Aorta (tissue), 5 donors: ENCODE data around the gene NADK2. TPM values are rescaled to one million over a fixed set of nuclear protein-coding genes. Genes with fewer than 3 reads are reported as not detected.

Source experiments
- ATAC-seq: fragments of 200-7000 bp; cut with Tn5 transposase; one replicate; pipeline ENCODE4 v1.9.1; 2022; ENCODE audit warnings: moderate library complexity; ENCODE audit not compliant: low FRiP score
- DNase-seq, 2 donors: peaks; one replicate each; pipeline ENCODE4 v3.0.0-alpha.2; 2020
- H3K27ac ChIP-seq, 2 donors: one replicate each; pipeline ENCODE4 v1.5.1; 2013; ENCODE audit warnings: low read length in 2 of 2, mild to moderate bottlenecking in 2 of 2, moderate library complexity in 2 of 2, control low read depth in 1 of 2, inconsistent platforms in 1 of 2, low read depth in 1 of 2
- H3K27me3 ChIP-seq, 2 donors: one replicate each; pipeline ENCODE4 v1.6.1; 2013; ENCODE audit warnings: control low read depth in 1 of 2, low read length in 1 of 2, mild to moderate bottlenecking in 1 of 2, moderate library complexity in 1 of 2; ENCODE audit not compliant: insufficient read depth in 2 of 2, control insufficient read depth in 1 of 2
- H3K36me3 ChIP-seq, 2 donors: one replicate each; pipeline ENCODE4 v1.6.1; 2013; ENCODE audit warnings: control low read depth in 1 of 2, low read length in 1 of 2, mild to moderate bottlenecking in 1 of 2; ENCODE audit not compliant: insufficient read depth in 2 of 2, control insufficient read depth in 1 of 2
- H3K4me1 ChIP-seq, 2 donors: one replicate each; pipeline ENCODE4 v1.6.1; 2013; ENCODE audit warnings: low read length in 2 of 2, control low read depth in 1 of 2, mild to moderate bottlenecking in 1 of 2, moderate library complexity in 1 of 2; ENCODE audit not compliant: insufficient read depth in 2 of 2, control insufficient read depth in 1 of 2
- H3K4me3 ChIP-seq, 2 donors: one replicate each; pipeline ENCODE4 v1.5.1; 2013; ENCODE audit warnings: low read length in 2 of 2, control low read depth in 1 of 2, mild to moderate bottlenecking in 1 of 2
- H3K9me3 ChIP-seq: one replicate; pipeline ENCODE4 v1.6.1; 2013; ENCODE audit warnings: mild to moderate bottlenecking, low read length; ENCODE audit not compliant: control insufficient read depth
- WGBS, 2 donors: extraction: QIAGEN DNeasy Blood & Tissue Kit; methylation state at CpG; one replicate each; pipeline ENCODE4 v1.1.7; 2013; 5-methylcytosine and 5-hydroxymethylcytosine counted together
- intact Hi-C, 2 donors: fragments of 100-400 bp; cut with DNase I; formaldehyde crosslinking; loops; one replicate each; pipeline versions ENCODE4 v1.14.2 to v1.15.0; 2022
- polyA plus RNA-seq, 2 donors: library from polyadenylated mRNA; stranded (reverse); fragments of 200-250 nt; gene quantifications; one replicate each; pipeline ENCODE4 v1.2.3, GENCODE V29; 2013
- total RNA-seq, 2 donors: library from RNA; stranded (reverse); fragmentation: NEBNext Ultra II Directional; extraction: Animal tissue kit (Norgen Biotek cat#: 25700); gene quantifications; one replicate each; pipeline ENCODE4 v1.2.1, GENCODE V29; 2021
- donor health status: healthy with polysubstance abuse.
- donor health status: Bipolar disorder and iron deficiency.
- donor health status: DM: no; HTN: no; CAD: no.
- donor health status: DM: no; HTN: no; CAD: no.
- donor health status: DM: yes; HTN: yes; CAD: no.

The NADK2 gene
- total and polyA plus RNA-seq, 4 donors = 17.4 to 32.0 (median 25.0) TPM

- ATAC-seq (no peak), DNase-seq (no peak)
- Histone ChIP-seq H3K27me3 (no peaks in the 10 kb centered on the region), H3K36me3 (peaks cover 0 to 2% of the 10 kb centered on the region in 2 donors), H3K4me3 (no peak overlapping the region), H3K27ac (no peak overlapping the region), H3K9me3 (no peaks in the 10 kb centered on the region), H3K4me1 (peaks cover 0 to 4% of the 10 kb centered on the region in 2 donors)
- intact Hi-C loops = loop anchor here in 1 of 2 donors (10.0 kb wide), 1 partner anchor 539 kb away; no protein-coding TSS in a partner anchor
- 37 to 51% methylated on average over 4 of the region's 4 CpGs for WGBS, 2 donors
Measured at GRCh38 chr5:36156121-36156601, 85.6 kb downstream of the NADK2 start.

GRCh38 chr5:36155291-36155690 is 86.4 kb downstream of the NADK2 start:
- DNase-seq (no peak), ATAC-seq (no peak)
- no peaks in the 10 kb centered on the region for H3K9me3 ChIP-seq
- no peaks in the 10 kb centered on the region for H3K27me3 ChIP-seq
- WGBS, 2 donors = 33 to 54% methylated on average over 7 of the region's 7 CpGs
- H3K4me3 ChIP-seq = no peak overlapping the region
- peaks cover 0 to 2% of the 10 kb centered on the region in 2 donors for H3K36me3 ChIP-seq
- intact Hi-C loops = loop anchor here in 1 of 2 donors (10.0 kb wide), 1 partner anchor 540 kb away; no protein-coding TSS in a partner anchor
- H3K27ac ChIP-seq = no peak overlapping the region
- H3K4me1 ChIP-seq = peaks cover 0 to 4% of the 10 kb centered on the region in 2 donors

DNA sequence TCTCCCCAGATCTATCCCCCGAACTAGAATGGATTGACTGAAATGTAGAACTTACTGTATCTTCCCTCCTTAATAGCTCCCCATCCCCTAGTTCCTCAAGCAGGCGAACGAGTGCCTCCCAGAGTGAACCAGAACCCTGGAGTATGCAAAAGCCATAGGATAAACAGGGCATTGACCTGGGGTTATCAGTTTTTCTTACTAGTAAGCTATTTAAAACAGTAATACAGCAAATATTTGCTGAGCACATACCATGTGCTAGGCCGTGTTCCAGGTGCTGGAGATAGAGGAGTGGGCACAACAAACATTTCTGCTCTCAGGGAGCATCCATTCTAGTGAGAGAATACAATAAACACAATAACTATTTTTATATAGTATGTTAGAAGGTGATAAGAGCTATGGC is 88.0 kb downstream of the NADK2 start:
- DNase-seq = no peak
- Histone ChIP-seq H3K27me3 (no peaks in the 10 kb centered on the region), H3K27ac (no peak overlapping the region), H3K4me3 (no peak overlapping the region), H3K9me3 (no peaks in the 10 kb centered on the region), H3K36me3 (no peaks in the 10 kb centered on the region), H3K4me1 (peaks cover 0 to 4% of the 10 kb centered on the region in 2 donors)
- no peak for ATAC-seq
- WGBS, 2 donors = 52 to 66% methylated on average over 4 of the region's 4 CpGs
- intact Hi-C loops = loop anchor here in 1 of 2 donors (10.0 kb wide), 1 partner anchor 541 kb away; no protein-coding TSS in a partner anchor

- Histone ChIP-seq H3K36me3 (no peaks in the 10 kb centered on the region), H3K27me3 (no peaks in the 10 kb centered on the region), H3K9me3 (no peaks in the 10 kb centered on the region), H3K4me3 (no peak overlapping the region), H3K4me1 (peaks cover 0 to 4% of the 10 kb centered on the region in 2 donors), H3K27ac (no peak overlapping the region)
- 59 to 60% methylated on average over 7 of the region's 7 CpGs for WGBS, 2 donors
- intact Hi-C loops = loop anchor here in 1 of 2 donors (10.0 kb wide), 1 partner anchor 542 kb away; no protein-coding TSS in a partner anchor
- ATAC-seq = no peak
- no peak for DNase-seq
Measured at GRCh38 chr5:36153298-36153677, 88.4 kb downstream of the NADK2 start.

- no peak for DNase-seq
- ATAC-seq = no peak
- no peaks in the 10 kb centered on the region for H3K36me3 ChIP-seq
- intact Hi-C loops = loop anchor here in 1 of 2 donors (10.0 kb wide), 1 partner anchor 542 kb away; no protein-coding TSS in a partner anchor
- peak overlapping the region; percentile 61 to 83 for H3K4me3 ChIP-seq
- 2 to 3% methylated on average over 24 of the region's 24 CpGs for WGBS, 2 donors
- H3K27me3 ChIP-seq = no peaks in the 10 kb centered on the region
- H3K4me1 ChIP-seq = peaks cover 0 to 4% of the 10 kb centered on the region in 2 donors
- no peak overlapping the region for H3K27ac ChIP-seq
- no peaks in the 10 kb centered on the region for H3K9me3 ChIP-seq
Measured at GRCh38 chr5:36152324-36153297, 89.1 kb downstream of the NADK2 start.

DNA sequence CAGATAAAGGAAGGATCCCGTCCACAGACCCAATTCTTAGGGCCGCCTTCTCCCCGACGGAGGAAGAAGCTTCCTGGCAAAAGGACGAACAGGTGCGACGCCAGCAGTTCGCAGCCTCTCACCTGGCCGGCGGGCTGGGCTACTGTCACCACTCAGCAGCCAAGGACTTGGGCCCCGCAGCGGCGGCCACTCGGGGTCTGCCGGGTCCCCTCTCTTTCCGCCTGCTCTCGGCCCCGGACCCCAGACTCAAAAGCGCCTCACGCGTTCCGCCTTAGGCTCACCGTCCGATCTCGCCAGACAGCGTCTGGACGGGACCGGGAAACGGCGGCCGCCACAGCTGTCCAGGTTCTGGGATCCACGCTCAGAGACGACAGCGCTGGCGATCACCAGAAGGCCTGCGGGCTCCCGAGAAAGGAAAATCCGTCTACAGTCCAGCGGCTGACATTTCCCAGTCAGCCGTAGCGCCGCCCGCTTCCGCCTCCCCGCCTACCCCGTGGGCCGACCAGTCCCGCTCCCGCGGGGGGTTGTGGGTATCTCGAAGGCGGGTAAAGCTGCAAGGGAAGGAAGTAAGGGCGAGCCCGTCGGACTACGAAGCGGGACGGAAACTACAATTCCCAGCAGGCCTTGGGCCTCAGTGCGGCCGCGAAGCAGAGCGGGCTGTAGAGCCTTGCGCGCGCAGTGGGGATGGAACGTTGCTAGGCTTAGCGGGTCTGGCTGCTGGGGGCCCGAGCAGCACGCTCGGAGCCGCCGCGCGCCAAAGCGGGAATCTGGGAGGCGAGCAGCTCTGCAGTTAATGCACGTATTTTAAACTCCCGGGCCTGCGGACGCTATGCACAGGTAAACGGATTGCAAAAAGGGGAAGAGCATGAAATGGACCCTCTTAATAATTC is 90.0 kb downstream of the NADK2 start, which contains the start of the genes LMBRD2 and SKP2:
TSS of gene LMBRD2 (minus strand) at position 454 of the 890 bp plus-strand sequence. CDS start 8,538 bp downstream, outside the sequence.
TSS of gene SKP2 (plus strand) at position 678 of the 890 bp plus-strand sequence. CDS start at position 830, 152 bp downstream.
- H3K27ac ChIP-seq = peak within 1 kb of the TSS in 1 of 2 donors; percentile 47
- ATAC-seq (peak; percentile 100), DNase-seq (peak; percentile 99)
- H3K4me3 ChIP-seq = peak within 1 kb of the TSS; percentile 61 to 91
- H3K9me3 ChIP-seq = no peaks in the 10 kb centered on the region
- peaks cover 0 to 4% of the 10 kb centered on the region in 2 donors for H3K4me1 ChIP-seq
- H3K36me3 ChIP-seq = no peaks in the 10 kb centered on the region
- no peaks in the 10 kb centered on the region for H3K27me3 ChIP-seq
- 0% methylated on average over 81 of the region's 81 CpGs for WGBS, 2 donors
- intact Hi-C loops = loop anchor here in 1 of 2 donors (10.0 kb wide), 1 partner anchor 543 kb away; no protein-coding TSS in a partner anchor

GRCh38 chr5:36150676-36151433 is 90.9 kb downstream of the NADK2 start:
- H3K27me3 ChIP-seq = no peaks in the 10 kb centered on the region
- peak; percentile 42 for ATAC-seq
- H3K9me3 ChIP-seq = no peaks in the 10 kb centered on the region
- 2 to 3% methylated on average over 23 of the region's 23 CpGs for WGBS, 2 donors
- intact Hi-C loops = loop anchor here in 1 of 2 donors (10.0 kb wide), 1 partner anchor 544 kb away; no protein-coding TSS in a partner anchor
- peaks cover 0 to 4% of the 10 kb centered on the region in 2 donors for H3K4me1 ChIP-seq
- H3K27ac ChIP-seq = no peak overlapping the region
- no peaks in the 10 kb centered on the region for H3K36me3 ChIP-seq
- H3K4me3 ChIP-seq = peak overlapping the region; percentile 42 to 91
- DNase-seq = peak in 1 of 2 donors; percentile 61
